Measurements from ENCODE around the gene DNASE2B.

Gene DNASE2B

DNA sequence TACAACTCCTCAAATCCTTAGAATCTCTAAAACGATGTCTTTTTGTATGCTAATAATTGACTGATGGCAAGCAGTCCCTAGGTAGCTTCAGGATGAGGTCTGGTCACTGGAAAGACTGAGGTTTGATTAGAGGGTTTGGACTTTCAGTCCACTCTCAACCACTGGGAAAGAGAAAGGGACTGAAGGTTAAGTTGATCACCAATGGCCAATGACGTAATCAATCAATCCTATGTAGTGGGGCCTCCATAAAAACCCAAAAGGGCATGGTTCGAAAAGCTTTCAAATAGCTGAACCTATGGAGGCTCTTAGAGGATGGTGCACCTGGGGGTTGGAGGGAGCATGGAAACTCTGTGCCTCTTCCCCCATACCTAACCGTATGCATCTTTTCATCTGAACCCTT, 39.6 kb upstream of the DNASE2B start:
- Histone ChIP-seq H4K20me1 (ENCODE audit: insufficient read depth) (no peaks in the 10 kb centered on the region), H3K79me2 (ENCODE audit: insufficient read depth, low read depth) (no peaks in the 10 kb centered on the region), H3K9ac (no peak overlapping the region), H2AFZ (ENCODE audit: low read depth) (no peak overlapping the region), H3K4me3 (IDR thresholded peaks at IDR 0.05; ENCODE audit: insufficient read depth, low read depth, low read length) (no peak overlapping the region), H3K4me1 (ENCODE audit: low read depth, poor library complexity, severe bottlenecking) (no peaks in the 10 kb centered on the region), H3K36me3 (ENCODE audit: insufficient read depth) (no peaks in the 10 kb centered on the region), H3K4me2 (no peak overlapping the region), H3K27me3 (ENCODE audit: insufficient read depth, low read depth) (no peaks in the 10 kb centered on the region), H3K27ac (no peak overlapping the region)
- TF ChIP-seq, protein P1, sequence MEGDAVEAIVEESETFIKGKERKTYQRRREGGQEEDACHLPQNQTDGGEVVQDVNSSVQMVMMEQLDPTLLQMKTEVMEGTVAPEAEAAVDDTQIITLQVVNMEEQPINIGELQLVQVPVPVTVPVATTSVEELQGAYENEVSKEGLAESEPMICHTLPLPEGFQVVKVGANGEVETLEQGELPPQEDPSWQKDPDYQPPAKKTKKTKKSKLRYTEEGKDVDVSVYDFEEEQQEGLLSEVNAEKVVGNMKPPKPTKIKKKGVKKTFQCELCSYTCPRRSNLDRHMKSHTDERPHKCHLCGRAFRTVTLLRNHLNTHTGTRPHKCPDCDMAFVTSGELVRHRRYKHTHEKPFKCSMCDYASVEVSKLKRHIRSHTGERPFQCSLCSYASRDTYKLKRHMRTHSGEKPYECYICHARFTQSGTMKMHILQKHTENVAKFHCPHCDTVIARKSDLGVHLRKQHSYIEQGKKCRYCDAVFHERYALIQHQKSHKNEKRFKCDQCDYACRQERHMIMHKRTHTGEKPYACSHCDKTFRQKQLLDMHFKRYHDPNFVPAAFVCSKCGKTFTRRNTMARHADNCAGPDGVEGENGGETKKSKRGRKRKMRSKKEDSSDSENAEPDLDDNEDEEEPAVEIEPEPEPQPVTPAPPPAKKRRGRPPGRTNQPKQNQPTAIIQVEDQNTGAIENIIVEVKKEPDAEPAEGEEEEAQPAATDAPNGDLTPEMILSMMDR (conservative IDR thresholded peaks at IDR 0.05; ENCODE audit: low read depth, low read length): no peak

- Histone ChIP-seq H3K4me3 (IDR thresholded peaks at IDR 0.05; ENCODE audit: insufficient read depth, low read depth, low read length) (no peak overlapping the region), H3K4me1 (ENCODE audit: low read depth, poor library complexity, severe bottlenecking) (no peaks in the 10 kb centered on the region), H3K36me3 (ENCODE audit: insufficient read depth) (no peaks in the 10 kb centered on the region), H3K27me3 (ENCODE audit: insufficient read depth, low read depth) (no peaks in the 10 kb centered on the region), H3K9ac (no peak overlapping the region), H3K79me2 (ENCODE audit: insufficient read depth, low read depth) (no peaks in the 10 kb centered on the region), H3K4me2 (no peak overlapping the region), H2AFZ (ENCODE audit: low read depth) (no peak overlapping the region), H3K27ac (no peak overlapping the region), H4K20me1 (ENCODE audit: insufficient read depth) (no peaks in the 10 kb centered on the region)
- TF ChIP-seq, protein P1 (conservative IDR thresholded peaks at IDR 0.05; ENCODE audit: low read depth, low read length): no peak
These were observed 38.0 kb upstream of the DNASE2B start for GRCh38 chr1:84360316-84360715.

DNA sequence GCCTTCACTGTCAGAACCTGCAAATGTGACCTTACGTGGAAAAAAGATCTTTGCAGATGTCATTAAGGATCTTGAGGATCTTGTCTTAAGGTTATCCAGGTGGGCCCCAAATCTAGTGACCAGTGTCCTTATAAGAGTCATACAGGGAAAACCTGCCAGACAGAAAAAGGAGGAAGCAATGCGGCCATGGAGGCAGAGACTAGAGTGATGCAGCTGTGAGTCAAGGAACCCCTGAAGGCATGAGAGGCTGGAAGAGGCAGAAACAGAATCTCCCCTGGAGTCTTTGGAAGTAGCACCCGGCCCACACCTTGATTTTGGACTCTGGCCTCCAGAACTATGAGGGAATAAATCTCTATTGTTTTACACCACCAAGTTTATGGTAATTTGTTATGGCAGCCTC, 36.5 kb upstream of the DNASE2B start:
- no peak overlapping the region for H3K27ac ChIP-seq
- H3K36me3 ChIP-seq (ENCODE audit: insufficient read depth): no peaks in the 10 kb centered on the region
- H3K4me1 ChIP-seq (ENCODE audit: low read depth, poor library complexity, severe bottlenecking): no peaks in the 10 kb centered on the region
- no peaks in the 10 kb centered on the region for H3K79me2 ChIP-seq (ENCODE audit: insufficient read depth, low read depth)
- H3K9ac ChIP-seq: no peak overlapping the region
- H3K27me3 ChIP-seq (ENCODE audit: insufficient read depth, low read depth): no peaks in the 10 kb centered on the region
- no peak overlapping the region for H3K4me2 ChIP-seq
- no peaks in the 10 kb centered on the region for H4K20me1 ChIP-seq (ENCODE audit: insufficient read depth)
- TF ChIP-seq, protein P1 (conservative IDR thresholded peaks at IDR 0.05; ENCODE audit: low read depth, low read length): no peak
- no peak overlapping the region for H3K4me3 ChIP-seq (IDR thresholded peaks at IDR 0.05; ENCODE audit: insufficient read depth, low read depth, low read length)
- no peak overlapping the region for H2AFZ ChIP-seq (ENCODE audit: low read depth)

- no peaks in the 10 kb centered on the region for H4K20me1 ChIP-seq (ENCODE audit: insufficient read depth)
- no peak overlapping the region for H3K4me2 ChIP-seq
- H3K4me1 ChIP-seq (ENCODE audit: low read depth, poor library complexity, severe bottlenecking): no peaks in the 10 kb centered on the region
- H3K79me2 ChIP-seq (ENCODE audit: insufficient read depth, low read depth): no peaks in the 10 kb centered on the region
- H3K4me3 ChIP-seq (IDR thresholded peaks at IDR 0.05; ENCODE audit: insufficient read depth, low read depth, low read length): no peak overlapping the region
- H3K36me3 ChIP-seq (ENCODE audit: insufficient read depth): no peaks in the 10 kb centered on the region
- no peak overlapping the region for H3K27ac ChIP-seq
- no peak overlapping the region for H2AFZ ChIP-seq (ENCODE audit: low read depth)
- TF ChIP-seq, protein P1 (conservative IDR thresholded peaks at IDR 0.05; ENCODE audit: low read depth, low read length): no peak
- no peaks in the 10 kb centered on the region for H3K27me3 ChIP-seq (ENCODE audit: insufficient read depth, low read depth)
- H3K9ac ChIP-seq: no peak overlapping the region
These were observed 35.3 kb upstream of the DNASE2B start for GRCh38 chr1:84363019-84363418.
